Measurements from ENCODE around the gene GPR83.

DNA sequence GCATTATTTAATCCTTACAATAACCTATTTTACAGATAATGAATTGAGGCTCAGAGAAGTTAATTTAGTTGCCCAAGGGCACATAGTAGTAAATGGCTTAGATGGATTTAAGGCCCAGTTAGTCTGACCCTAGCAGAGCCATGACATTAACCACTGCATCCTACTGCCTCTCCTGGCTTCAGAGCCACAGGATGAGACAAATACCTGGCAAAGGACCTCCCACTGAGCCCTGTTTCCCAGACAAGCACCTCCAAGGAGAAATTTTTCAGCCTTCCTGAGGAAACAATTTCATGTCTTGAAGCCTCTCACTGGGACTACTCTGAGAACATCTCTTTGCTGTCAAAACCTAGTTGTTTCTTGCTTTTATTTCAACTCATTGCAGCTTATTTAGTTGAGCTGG is 68.4 kb downstream of the GPR83 start:
- TF ChIP-seq, protein P1, sequence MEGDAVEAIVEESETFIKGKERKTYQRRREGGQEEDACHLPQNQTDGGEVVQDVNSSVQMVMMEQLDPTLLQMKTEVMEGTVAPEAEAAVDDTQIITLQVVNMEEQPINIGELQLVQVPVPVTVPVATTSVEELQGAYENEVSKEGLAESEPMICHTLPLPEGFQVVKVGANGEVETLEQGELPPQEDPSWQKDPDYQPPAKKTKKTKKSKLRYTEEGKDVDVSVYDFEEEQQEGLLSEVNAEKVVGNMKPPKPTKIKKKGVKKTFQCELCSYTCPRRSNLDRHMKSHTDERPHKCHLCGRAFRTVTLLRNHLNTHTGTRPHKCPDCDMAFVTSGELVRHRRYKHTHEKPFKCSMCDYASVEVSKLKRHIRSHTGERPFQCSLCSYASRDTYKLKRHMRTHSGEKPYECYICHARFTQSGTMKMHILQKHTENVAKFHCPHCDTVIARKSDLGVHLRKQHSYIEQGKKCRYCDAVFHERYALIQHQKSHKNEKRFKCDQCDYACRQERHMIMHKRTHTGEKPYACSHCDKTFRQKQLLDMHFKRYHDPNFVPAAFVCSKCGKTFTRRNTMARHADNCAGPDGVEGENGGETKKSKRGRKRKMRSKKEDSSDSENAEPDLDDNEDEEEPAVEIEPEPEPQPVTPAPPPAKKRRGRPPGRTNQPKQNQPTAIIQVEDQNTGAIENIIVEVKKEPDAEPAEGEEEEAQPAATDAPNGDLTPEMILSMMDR (conservative IDR thresholded peaks at IDR 0.05), result no peak
- TF ChIP-seq EZH2 (IDR thresholded peaks at IDR 0.05; ENCODE audit: low read depth), result no peak

Measured in PC-9 (cell line).